Small intestine (tissue), 7 donors: ENCODE measurements around the gene RNU1-2. TPM values are rescaled to one million over a fixed set of nuclear protein-coding genes. Genes with fewer than 3 reads are reported as not detected.
A peak's percentile ranks its signal among the peaks of the same experiment; 100 is the strongest.
"Not testable (repeated sequence)": the region's sequence is repeated elsewhere in the genome, so short reads cannot be mapped to it uniquely, and the experiment has no call there.

Experiments
- DNase-seq, 2 donors: peaks; one replicate each; pipeline versions ENCODE4 v3.0.0 to v3.0.0-alpha.2; 2013
- FAIRE-seq: peaks from 2 replicates; lab custom pipeline; 2012; peaks lifted over from hg19 to GRCh38; lab: Jason Lieb, UNC
- H3K27ac ChIP-seq, 3 donors: one replicate each; pipeline ENCODE4 v1.5.1; 2013; ENCODE audit warnings: low read length in 2 of 3, mild to moderate bottlenecking in 2 of 3, control low read depth in 1 of 3, inconsistent platforms in 1 of 3, low read depth in 1 of 3, moderate library complexity in 1 of 3
- H3K27me3 ChIP-seq, 3 donors: one replicate each; pipeline ENCODE4 v1.6.1; 2013; ENCODE audit warnings: low read length in 3 of 3, inconsistent platforms in 1 of 3; ENCODE audit not compliant: control insufficient read depth in 3 of 3, insufficient read depth in 3 of 3
- H3K36me3 ChIP-seq, 3 donors: one replicate each; pipeline ENCODE4 v1.6.1; 2013; ENCODE audit warnings: low read length in 3 of 3, inconsistent platforms in 1 of 3, low read depth in 1 of 3, mild to moderate bottlenecking in 1 of 3, moderate library complexity in 1 of 3; ENCODE audit not compliant: control insufficient read depth in 3 of 3, insufficient read depth in 2 of 3
- H3K4me1 ChIP-seq, 3 donors: one replicate each; pipeline ENCODE4 v1.6.1; 2013; ENCODE audit warnings: low read length in 2 of 3, inconsistent platforms in 1 of 3, low read depth in 1 of 3, mild to moderate bottlenecking in 1 of 3, moderate library complexity in 1 of 3; ENCODE audit not compliant: control insufficient read depth in 3 of 3, insufficient read depth in 2 of 3
- H3K4me3 ChIP-seq, 3 donors: one replicate each; pipeline ENCODE4 v1.5.1; 2013; ENCODE audit warnings: low read length in 3 of 3, control low read depth in 1 of 3, inconsistent platforms in 1 of 3, low read depth in 1 of 3, mild to moderate bottlenecking in 1 of 3, moderate library complexity in 1 of 3
- H3K9me3 ChIP-seq, 2 donors: one replicate each; pipeline ENCODE4 v1.6.1; 2013; ENCODE audit warnings: low read depth in 1 of 2, low read length in 1 of 2; ENCODE audit not compliant: control insufficient read depth in 2 of 2, insufficient read depth in 1 of 2
- WGBS, 3 donors: extraction: QIAGEN DNeasy Blood & Tissue Kit; methylation state at CpG; one replicate each; pipeline ENCODE4 v1.1.7; 2013; 5-methylcytosine and 5-hydroxymethylcytosine counted together
- polyA plus RNA-seq, 4 donors: library from polyadenylated mRNA; stranded (reverse) in 3 of 4; unstranded in 1 of 4; fragments of 200-250 nt in 3 of 4; fragments of 120-200 nt in 1 of 4; gene quantifications; one replicate each; pipeline versions ENCODE4 v1.2.1 to v1.2.3, GENCODE V29; 2013
- donor health status: healthy with polysubstance abuse.
- donor health status: control.
- donor health status: control.
- donor health status: Bipolar disorder and iron deficiency.
- donor health status: healthy.

The RNU1-2 gene
- polyA plus RNA-seq, 4 donors, result not detected

DNA sequence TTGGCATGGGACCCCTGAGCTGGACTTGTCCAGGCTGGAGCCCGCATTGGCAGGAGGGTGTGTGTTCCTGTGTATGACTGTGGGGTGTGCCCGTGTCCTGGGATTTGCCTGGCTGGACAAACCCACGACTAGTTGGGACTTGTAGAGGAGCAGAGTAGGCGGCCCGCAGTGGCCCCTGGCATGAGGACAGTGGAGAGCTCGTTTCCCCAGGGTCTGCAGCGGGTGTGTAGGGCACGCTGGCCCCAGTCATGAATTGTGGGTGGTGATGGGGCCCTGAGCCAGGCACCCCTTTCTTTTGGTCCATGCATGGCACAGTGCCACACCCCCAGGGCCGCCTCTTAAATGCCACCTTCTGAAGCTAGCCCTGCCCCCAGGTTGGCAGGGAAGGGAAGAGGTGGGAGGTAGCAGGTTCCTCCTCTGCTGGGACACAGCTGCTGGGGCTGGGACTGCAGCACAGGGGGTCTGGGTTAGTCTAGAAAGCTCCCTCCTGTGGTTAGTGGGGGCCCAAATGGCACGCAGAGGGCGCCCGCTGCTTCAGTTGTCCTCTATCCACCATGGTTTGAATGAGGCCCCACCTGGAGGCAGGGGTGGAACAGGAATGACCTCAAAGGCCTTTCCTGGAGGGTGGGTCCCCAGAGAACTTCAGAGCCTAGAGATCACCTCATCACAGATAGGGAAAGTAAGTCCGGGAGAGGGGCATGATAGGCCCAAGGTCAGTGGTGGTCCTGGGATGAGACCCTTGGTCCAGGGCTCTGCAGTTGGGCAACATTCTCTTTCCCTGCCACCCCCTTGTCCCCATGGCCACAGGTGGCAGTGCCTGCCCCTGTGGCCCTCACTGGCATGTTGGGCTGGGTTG, 30.1 kb downstream of the RNU1-2 start:
- no peak overlapping the region for H3K4me3 ChIP-seq
- H3K27me3 ChIP-seq, result no peaks in the 10 kb centered on the region
- WGBS, 3 donors, result 86 to 90% (median 87%) methylated on average over 11 to 13 of the region's 13 CpGs
- peaks cover 0 to 6% of the 10 kb centered on the region in 2 donors for H3K9me3 ChIP-seq
- H3K27ac ChIP-seq, result peak overlapping the region in 1 of 3 donors; percentile 22
- DNase-seq, result no peak
- FAIRE-seq, result no peak
- H3K36me3 ChIP-seq, result peaks cover 0 to 2% (median 0%) of the 10 kb centered on the region in 3 donors
- H3K4me1 ChIP-seq, result peaks cover 0 to 13% (median 0%) of the 10 kb centered on the region in 3 donors

DNA sequence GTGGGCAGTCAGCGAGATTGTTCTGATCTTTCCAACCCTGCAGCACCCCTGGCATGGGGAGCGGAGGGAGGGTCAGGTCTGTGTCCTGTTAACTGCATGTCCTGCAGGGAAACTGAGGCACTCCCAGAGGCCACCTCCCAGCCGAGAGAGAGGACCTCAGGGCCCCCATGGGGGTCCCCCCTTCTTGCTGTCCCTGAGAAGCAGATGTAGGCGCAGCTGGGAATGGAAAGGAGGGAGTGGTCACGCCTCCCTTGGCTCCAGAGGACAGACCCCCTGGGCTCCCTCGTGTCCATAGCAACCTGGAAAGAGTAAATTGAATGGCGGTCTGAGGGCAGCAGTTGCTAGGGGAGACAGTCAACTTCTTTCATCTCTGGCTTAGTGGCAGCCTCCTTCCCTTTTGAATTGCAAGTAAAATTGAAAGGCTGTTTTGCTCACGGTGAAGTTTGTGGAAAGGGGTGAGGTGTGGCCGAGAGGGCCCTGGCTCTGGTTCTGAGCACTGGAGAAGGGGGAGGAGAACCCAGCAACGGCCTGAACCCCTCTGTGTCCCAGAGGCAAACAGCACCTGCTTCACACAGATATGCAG, 30.8 kb downstream of the RNU1-2 start:
- H3K36me3 ChIP-seq, result peaks cover 0 to 2% (median 0%) of the 10 kb centered on the region in 3 donors
- FAIRE-seq (no peak), DNase-seq (no peak)
- peak overlapping the region in 1 of 3 donors; percentile 22 for H3K27ac ChIP-seq
- 66 to 75% (median 72%) methylated on average over 10 of the region's 10 CpGs for WGBS, 3 donors
- peaks cover 0 to 10% (median 0%) of the 10 kb centered on the region in 3 donors for H3K4me1 ChIP-seq
- H3K4me3 ChIP-seq, result no peak overlapping the region
- no peaks in the 10 kb centered on the region for H3K27me3 ChIP-seq
- H3K9me3 ChIP-seq, result peaks cover 0 to 6% of the 10 kb centered on the region in 2 donors

DNA sequence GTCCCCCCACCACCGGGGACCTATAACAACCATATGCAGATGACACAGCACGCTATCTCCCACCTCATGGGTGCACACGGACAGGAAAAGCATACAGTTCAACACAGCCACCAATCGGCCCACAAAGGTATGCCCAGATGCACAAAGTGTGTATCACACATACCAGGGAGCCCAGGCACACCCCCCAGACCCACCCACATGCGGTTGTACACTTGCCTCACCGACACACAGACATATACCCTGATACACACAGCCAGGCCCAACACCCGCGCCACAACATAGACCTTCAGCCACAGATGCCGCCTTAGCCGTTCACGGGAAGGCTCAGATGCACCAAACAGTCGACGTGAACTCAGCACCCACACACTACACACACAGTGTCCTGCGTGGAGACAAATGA, 31.5 kb downstream of the RNU1-2 start:
- Histone ChIP-seq H3K4me3 (no peak overlapping the region), H3K4me1 (peaks cover 0 to 4% (median 0%) of the 10 kb centered on the region in 3 donors), H3K9me3 (peaks cover 0 to 6% of the 10 kb centered on the region in 2 donors), H3K27ac (no peak overlapping the region), H3K27me3 (no peaks in the 10 kb centered on the region), H3K36me3 (peaks cover 0 to 2% (median 0%) of the 10 kb centered on the region in 3 donors)
- no peak for FAIRE-seq
- 81 to 89% (median 88%) methylated on average over 14 of the region's 14 CpGs for WGBS, 3 donors
- DNase-seq, result no peak

DNA sequence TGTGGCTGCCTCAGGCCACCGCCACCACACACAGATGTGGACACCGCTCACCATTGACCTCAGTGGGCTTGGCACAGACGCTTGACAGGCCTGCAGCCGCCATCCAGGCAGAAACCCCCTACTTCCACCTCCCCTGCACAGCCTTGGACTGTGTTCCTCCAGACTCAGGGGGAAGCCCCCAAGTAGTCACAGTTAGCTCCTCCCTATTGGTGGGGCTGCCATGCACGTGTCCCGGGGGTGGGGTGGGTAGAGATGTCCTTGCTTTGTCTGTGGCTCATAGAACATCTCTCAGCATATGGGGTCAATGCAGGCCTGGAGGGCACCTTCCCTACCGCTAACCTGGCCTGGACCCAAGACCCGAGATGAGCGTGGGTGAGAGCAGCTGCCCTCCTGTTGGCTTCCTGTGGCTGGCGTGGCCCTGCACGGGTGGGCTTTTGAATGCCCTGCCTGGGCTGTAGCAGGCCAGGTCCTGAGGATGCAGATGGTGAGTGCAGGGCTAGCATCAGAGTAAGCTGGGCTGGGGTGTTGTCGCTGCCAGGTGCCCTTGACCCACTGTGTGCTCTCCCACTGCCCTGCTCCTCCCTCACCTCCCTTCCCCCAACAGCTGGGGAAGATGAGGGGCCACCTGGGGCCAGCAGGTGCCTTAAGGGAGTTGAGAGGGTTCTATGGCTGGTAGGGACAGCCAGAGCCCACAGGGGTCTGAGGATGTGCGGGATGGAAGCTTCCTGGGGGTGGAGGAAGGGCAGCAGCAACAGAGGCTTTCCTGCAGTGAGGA, 32.1 kb downstream of the RNU1-2 start:
- 75 to 84% (median 78%) methylated on average over 13 of the region's 13 CpGs for WGBS, 3 donors
- peaks cover 0 to 6% of the 10 kb centered on the region in 2 donors for H3K9me3 ChIP-seq
- no peak for DNase-seq
- no peak overlapping the region for H3K4me3 ChIP-seq
- H3K27ac ChIP-seq, result no peak overlapping the region
- H3K27me3 ChIP-seq, result no peaks in the 10 kb centered on the region
- FAIRE-seq, result no peak
- H3K36me3 ChIP-seq, result peaks cover 0 to 2% (median 0%) of the 10 kb centered on the region in 3 donors
- peaks cover 0 to 4% (median 0%) of the 10 kb centered on the region in 3 donors for H3K4me1 ChIP-seq

DNA sequence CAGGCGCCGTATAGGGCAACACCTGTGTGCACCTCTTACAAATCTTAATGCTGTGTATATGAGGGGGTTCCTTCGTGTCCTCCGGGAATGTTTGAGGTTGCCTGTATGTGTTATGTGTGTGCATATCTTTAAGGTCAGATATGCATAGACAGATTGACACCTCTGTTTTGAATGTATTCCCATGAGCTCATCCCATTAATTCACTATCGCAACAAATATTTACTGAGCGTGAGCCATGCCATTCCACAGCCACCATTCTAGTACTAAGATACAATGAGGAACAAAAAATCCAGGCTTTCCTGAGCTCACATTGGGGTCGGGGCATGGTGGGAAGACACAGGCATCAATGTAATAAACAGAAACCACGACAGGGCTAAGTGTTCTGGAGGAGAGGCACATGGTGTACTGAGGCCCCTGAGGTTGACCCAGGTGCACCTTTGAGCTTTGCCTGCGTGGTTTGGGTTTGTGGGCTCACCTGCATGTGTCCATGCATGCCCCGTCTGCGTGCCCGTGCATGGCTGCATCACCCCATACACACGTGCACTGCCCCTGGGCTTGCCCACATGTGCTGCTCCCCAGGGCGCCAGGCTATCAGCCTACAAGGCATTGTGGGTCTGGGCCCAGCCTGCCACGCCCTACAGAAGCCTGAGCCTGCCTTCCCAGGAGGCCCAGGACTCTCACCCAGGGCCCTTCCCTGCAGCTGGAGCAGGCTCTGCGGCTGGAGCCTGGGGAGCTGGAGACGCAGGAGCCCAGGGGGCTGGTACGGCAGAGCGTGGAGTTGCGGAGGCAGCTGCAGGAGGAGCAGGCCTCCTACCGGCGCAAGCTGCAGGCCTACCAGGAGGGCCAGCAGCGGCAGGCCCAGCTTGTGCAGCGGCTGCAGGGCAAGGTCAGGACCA, 33.6 kb downstream of the RNU1-2 start:
- H3K4me1 ChIP-seq, H3K36me3 ChIP-seq, FAIRE-seq, H3K27ac ChIP-seq, H3K4me3 ChIP-seq, H3K27me3 ChIP-seq, H3K9me3 ChIP-seq, DNase-seq: not testable (repeated sequence)
- 81 to 85% (median 82%) methylated on average over 24 of the region's 24 CpGs for WGBS, 3 donors

DNA sequence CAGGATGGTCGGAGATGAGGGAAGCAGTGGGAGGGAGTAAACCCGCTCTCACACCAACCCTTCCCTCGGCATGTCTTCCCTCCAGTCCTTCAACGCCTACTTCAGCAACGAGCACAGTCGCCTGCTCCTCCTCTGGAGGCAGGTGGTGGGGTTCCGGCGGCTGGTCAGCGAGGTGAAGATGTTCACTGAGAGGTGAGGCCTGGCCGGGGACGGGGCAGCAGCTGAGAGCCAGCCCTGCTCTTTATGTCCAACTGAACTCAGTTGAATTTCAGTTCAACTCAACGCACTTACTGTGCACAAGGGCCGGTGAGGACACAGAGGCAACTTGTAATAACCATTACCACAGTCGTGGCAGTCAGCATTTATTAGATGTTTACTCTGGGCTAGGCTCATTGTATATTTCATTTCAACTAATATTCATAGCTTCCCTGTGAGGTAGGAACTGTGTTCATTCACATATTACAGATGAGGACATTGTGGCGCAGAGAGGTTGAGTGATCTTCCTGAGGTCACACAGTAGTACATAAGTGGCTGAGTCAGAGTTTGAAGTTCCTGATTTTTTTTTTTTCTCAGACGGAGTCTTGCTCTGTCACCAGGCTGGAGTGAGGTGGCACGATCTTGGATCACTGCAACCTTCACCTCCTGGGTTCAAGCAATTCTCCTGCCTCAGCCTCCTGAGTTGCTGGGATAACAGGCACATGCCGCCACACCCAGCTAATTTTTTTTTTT, 35.6 kb downstream of the RNU1-2 start:
- not testable (repeated sequence) for H3K27ac ChIP-seq, H3K9me3 ChIP-seq, H3K27me3 ChIP-seq, DNase-seq, H3K4me3 ChIP-seq, FAIRE-seq, H3K36me3 ChIP-seq, H3K4me1 ChIP-seq
- WGBS, 3 donors, result 87 to 90% (median 88%) methylated on average over 18 of the region's 18 CpGs

DNA sequence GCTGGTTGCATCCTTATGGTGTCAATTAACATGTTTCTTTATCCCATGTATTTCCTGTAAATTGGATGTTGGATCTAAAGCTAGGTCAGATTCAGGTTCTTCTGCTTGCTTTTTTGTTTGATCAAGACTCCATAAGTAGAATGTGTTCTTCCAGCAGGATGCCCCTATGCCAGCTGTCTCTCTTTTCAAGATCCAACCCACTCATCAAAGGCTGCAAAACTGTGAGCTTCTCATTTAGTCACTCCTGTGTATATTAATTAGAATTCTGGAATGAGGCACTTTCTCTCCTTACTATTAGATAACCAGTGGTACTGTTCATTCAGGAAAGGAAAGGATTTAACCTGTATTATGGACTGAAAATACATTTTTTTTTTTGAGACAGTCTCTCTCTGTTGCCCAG, 38.2 kb downstream of the RNU1-2 start:
- not testable (repeated sequence) for H3K9me3 ChIP-seq, H3K4me3 ChIP-seq, H3K27me3 ChIP-seq, FAIRE-seq, H3K27ac ChIP-seq, DNase-seq, H3K4me1 ChIP-seq
- H3K36me3 ChIP-seq, result peaks cover 0 to 22% (median 0%) of the 10 kb centered on the region in 3 donors
